Duodenal mucosa (tissue), 2 donors: ENCODE data around the gene NBAS.
A peak's percentile ranks its signal among the peaks of the same experiment; 100 is the strongest.

Experiments used
- H3K27ac ChIP-seq: one replicate; pipeline ENCODE4 v1.7.0; 2013; ENCODE audit warnings: low read depth, low read length
- H3K27me3 ChIP-seq, 2 donors: one replicate each; pipeline ENCODE4 v1.7.0; 2013; ENCODE audit warnings: low read length in 2 of 2, control low read depth in 1 of 2; ENCODE audit not compliant: insufficient read depth in 2 of 2, control insufficient read depth in 1 of 2
- H3K36me3 ChIP-seq, 2 donors: one replicate each; pipeline ENCODE4 v1.7.0; 2013; ENCODE audit warnings: low read length in 2 of 2, control low read depth in 1 of 2; ENCODE audit not compliant: insufficient read depth in 2 of 2, control insufficient read depth in 1 of 2
- H3K4me1 ChIP-seq, 2 donors: one replicate each; pipeline ENCODE4 v1.7.0; 2013; ENCODE audit warnings: low read length in 2 of 2, control low read depth in 1 of 2; ENCODE audit not compliant: insufficient read depth in 2 of 2, control insufficient read depth in 1 of 2
- H3K4me3 ChIP-seq, 2 donors: one replicate each; pipeline ENCODE4 v1.7.0; 2013; ENCODE audit warnings: low read length in 2 of 2, low read depth in 1 of 2
- H3K9ac ChIP-seq, 2 donors: one replicate each; pipeline ENCODE4 v1.7.0; 2013; ENCODE audit warnings: low read length in 2 of 2, low read depth in 1 of 2
- H3K9me3 ChIP-seq, 2 donors: one replicate each; pipeline ENCODE4 v1.7.0; 2013; ENCODE audit warnings: low read length in 2 of 2, control low read depth in 1 of 2; ENCODE audit not compliant: control insufficient read depth in 1 of 2

Gene NBAS

GRCh38 chr2:15577071-15577735, 16.1 kb upstream of the NBAS start:
- H3K9me3 ChIP-seq = no peaks in the 10 kb centered on the region
- no peaks in the 10 kb centered on the region for H3K36me3 ChIP-seq
- no peak overlapping the region for H3K9ac ChIP-seq
- H3K4me1 ChIP-seq = no peaks in the 10 kb centered on the region
- H3K27me3 ChIP-seq = no peaks in the 10 kb centered on the region
- H3K4me3 ChIP-seq = no peak overlapping the region
- H3K27ac ChIP-seq = no peak overlapping the region

- Histone ChIP-seq H3K4me3 (no peak overlapping the region), H3K27me3 (no peaks in the 10 kb centered on the region), H3K9ac (no peak overlapping the region), H3K27ac (no peak overlapping the region), H3K9me3 (no peaks in the 10 kb centered on the region), H3K4me1 (no peaks in the 10 kb centered on the region), H3K36me3 (no peaks in the 10 kb centered on the region)
These were observed 10.6 kb upstream of the NBAS start for GRCh38 chr2:15571729-15572128.

GRCh38 chr2:15570104-15570503, 9.0 kb upstream of the NBAS start:
- Histone ChIP-seq H3K36me3 (no peaks in the 10 kb centered on the region), H3K4me3 (no peak overlapping the region), H3K27ac (no peak overlapping the region), H3K4me1 (no peaks in the 10 kb centered on the region), H3K27me3 (no peaks in the 10 kb centered on the region), H3K9ac (no peak overlapping the region), H3K9me3 (no peaks in the 10 kb centered on the region)

GRCh38 chr2:15568874-15569273, 7.7 kb upstream of the NBAS start:
- Histone ChIP-seq H3K9ac (no peak overlapping the region), H3K36me3 (no peaks in the 10 kb centered on the region), H3K27me3 (no peaks in the 10 kb centered on the region), H3K4me3 (no peak overlapping the region), H3K4me1 (no peaks in the 10 kb centered on the region), H3K9me3 (no peaks in the 10 kb centered on the region), H3K27ac (no peak overlapping the region)

- Histone ChIP-seq H3K4me3 (no peak overlapping the region), H3K36me3 (no peaks in the 10 kb centered on the region), H3K4me1 (peaks cover 4 to 5% of the 10 kb centered on the region in 2 donors), H3K27me3 (no peaks in the 10 kb centered on the region), H3K9me3 (no peaks in the 10 kb centered on the region), H3K9ac (no peak overlapping the region), H3K27ac (no peak overlapping the region)
These were observed 5.8 kb upstream of the NBAS start for GRCh38 chr2:15566912-15567311.

- Histone ChIP-seq H3K9me3 (no peaks in the 10 kb centered on the region), H3K4me3 (no peak overlapping the region), H3K4me1 (peaks cover 4 to 10% of the 10 kb centered on the region in 2 donors), H3K36me3 (no peaks in the 10 kb centered on the region), H3K27me3 (no peaks in the 10 kb centered on the region), H3K9ac (no peak overlapping the region), H3K27ac (no peak overlapping the region)
These were observed 5.0 kb upstream of the NBAS start for GRCh38 chr2:15565994-15566671.

GRCh38 chr2:15565392-15565791, 4.3 kb upstream of the NBAS start:
- H3K9ac ChIP-seq = no peak overlapping the region
- H3K36me3 ChIP-seq = no peaks in the 10 kb centered on the region
- H3K27me3 ChIP-seq = no peaks in the 10 kb centered on the region
- H3K4me1 ChIP-seq = peaks cover 4 to 10% of the 10 kb centered on the region in 2 donors
- H3K27ac ChIP-seq = no peak overlapping the region
- H3K9me3 ChIP-seq = no peaks in the 10 kb centered on the region
- H3K4me3 ChIP-seq = no peak overlapping the region

GRCh38 chr2:15563227-15564100, 2.3 kb upstream of the NBAS start:
- no peak overlapping the region for H3K27ac ChIP-seq
- H3K9ac ChIP-seq = no peak overlapping the region
- no peaks in the 10 kb centered on the region for H3K36me3 ChIP-seq
- H3K9me3 ChIP-seq = no peaks in the 10 kb centered on the region
- peaks cover 14 to 19% of the 10 kb centered on the region in 2 donors for H3K4me1 ChIP-seq
- no peaks in the 10 kb centered on the region for H3K27me3 ChIP-seq
- H3K4me3 ChIP-seq = no peak overlapping the region

GRCh38 chr2:15562354-15563031, 1.4 kb upstream of the NBAS start:
- Histone ChIP-seq H3K9me3 (no peaks in the 10 kb centered on the region), H3K27ac (no peak overlapping the region), H3K4me1 (peaks cover 20 to 26% of the 10 kb centered on the region in 2 donors), H3K4me3 (peak overlapping the region; percentile 95 to 99), H3K36me3 (no peaks in the 10 kb centered on the region), H3K27me3 (no peaks in the 10 kb centered on the region), H3K9ac (no peak overlapping the region)
